ACHN (cell line): ENCODE results near the gene OLFM3.

Experiments used
- DNase-seq: peaks from one replicate; pipeline ENCODE4 v3.0.0-alpha.2; 2015
- in situ Hi-C: cut with HindIII; loops from 2 replicates; pipeline ENCODE4 v1.10.0; 2017; ENCODE audit warnings: low sequenced_read_pairs, low pct_ligation_motif_present, low pct_unique_long_range_greater_than_20kb

The OLFM3 gene

DNA sequence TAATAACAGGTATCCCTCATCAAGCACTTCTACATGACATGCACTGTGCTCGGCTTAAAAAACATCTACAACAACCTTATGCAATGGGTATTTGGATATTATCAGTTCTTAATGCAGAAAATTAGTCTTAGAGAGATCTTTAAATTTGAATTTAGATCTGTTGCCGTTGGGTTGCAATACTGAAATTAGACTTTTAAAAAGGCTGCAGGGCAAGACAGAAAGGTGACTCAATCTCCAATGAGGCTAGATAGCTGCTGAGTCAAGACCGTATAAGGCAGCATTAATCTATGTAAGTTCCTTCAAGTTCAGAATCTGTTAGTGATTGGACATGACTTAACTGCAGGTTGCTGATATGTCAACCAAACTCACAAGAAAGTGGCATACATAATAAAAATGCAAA lies 37.3 kb downstream of the OLFM3 start:
- in situ Hi-C loops: no loop called here
- DNase-seq: no peak

DNA sequence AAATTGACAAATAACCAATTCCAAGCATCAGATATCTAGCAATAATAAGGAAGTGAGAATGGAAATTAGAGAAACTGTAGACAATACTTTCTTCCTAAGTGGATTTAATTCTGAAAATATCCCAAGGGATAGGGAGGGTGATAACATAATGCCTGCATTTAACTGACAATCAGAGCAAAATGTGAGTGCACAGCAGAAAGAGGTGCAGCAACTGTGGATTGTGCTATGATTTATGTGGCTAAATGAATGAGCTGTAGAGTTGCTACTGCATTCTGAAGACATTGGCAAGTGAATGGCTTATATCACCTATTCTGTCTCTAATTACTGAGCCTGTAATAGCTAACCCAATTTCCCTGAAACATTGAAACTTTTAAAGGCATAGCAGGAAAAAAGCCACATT lies 39.0 kb downstream of the OLFM3 start:
- no peak for DNase-seq
- in situ Hi-C loops: no loop called here

DNA sequence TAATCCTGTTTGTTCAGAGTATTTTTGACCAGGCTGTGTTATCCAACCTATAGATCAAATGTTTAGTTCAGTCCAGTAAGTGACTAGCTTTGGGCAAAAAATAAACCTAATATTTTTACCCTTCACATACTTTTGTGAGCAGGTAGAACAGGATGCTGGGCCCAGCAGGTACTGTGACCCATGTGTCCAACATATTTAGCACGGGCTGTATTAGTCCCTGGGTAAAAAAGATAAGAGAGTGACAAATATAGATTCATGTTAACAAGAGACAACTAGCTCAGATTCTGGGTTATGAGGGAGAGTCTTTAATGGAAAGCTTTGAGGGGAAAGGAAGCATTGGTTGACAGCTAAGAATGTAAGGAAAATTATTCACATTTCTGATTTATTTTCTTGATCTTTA lies 43.1 kb downstream of the OLFM3 start:
- DNase-seq: no peak
- in situ Hi-C loops: no loop called here

DNA sequence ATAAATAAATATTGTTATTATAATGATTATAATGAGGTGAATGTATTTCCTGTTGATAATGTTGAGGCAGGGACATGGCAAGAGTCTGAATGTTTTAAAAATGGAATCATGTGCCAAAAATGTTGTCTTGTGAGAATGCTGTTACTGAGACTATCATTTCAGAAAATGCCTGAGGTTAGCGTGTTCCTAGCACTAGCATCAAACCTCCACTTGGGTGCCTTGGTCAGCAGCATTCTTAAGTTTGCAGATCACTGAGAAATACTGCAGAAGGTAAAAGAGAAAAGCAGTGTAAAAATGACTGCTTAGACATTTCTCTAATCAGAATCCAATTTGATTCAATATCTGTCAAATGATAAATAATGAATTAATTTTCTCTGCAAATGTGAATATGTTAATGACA lies 50.8 kb downstream of the OLFM3 start:
- no peak for DNase-seq
- in situ Hi-C loops: no loop called here

DNA sequence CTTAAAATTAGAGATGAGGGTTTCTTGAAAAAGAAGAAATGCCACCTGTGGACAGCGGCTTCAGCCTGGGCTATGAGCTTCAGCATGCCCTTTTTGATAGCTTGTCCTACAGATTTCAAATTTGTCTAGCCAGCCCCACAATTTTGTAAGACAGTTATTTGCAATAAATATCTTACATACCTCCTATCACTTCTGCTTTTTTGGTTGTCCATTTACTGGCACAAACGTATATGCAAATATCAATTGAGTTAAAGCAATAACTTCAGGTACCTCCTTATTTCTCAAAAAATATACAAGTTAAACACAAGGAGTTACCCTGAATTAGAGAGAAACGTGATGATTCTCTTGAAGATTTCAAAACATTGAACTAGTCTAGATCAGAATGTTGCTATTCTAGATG lies 53.5 kb downstream of the OLFM3 start:
- in situ Hi-C loops: no loop called here
- no peak for DNase-seq

DNA sequence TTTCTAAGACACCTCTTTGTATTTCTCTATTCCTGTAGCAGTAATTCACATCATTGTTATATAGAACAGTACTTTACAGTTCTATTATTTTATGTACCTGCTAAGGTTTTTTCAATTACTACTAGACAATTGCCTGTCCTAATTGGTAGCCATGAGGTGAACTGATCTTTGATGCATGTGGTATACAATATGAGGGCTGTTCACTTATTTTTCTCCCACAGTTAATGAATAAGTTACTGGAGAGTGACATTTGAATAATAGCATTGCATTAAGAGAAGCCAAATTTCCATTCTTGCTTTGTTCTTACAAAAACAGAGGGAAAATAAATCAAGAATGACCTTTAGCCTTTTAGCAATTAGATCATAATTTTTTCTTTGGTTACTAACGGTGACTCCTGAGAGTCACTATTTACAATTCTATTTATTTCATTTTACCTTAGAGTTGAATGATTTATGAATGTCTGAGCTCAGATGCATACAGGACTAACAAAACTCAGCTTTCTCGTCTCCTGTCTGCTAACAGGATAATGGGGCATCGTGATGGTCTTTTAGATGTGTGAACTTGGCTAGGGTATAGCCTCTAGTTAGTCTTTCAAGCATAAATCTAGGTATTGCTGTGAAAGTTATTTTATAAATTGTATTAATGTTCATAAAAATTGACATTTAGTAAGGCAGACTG lies 54.1 kb downstream of the OLFM3 start:
- in situ Hi-C loops: no loop called here
- no peak for DNase-seq

DNA sequence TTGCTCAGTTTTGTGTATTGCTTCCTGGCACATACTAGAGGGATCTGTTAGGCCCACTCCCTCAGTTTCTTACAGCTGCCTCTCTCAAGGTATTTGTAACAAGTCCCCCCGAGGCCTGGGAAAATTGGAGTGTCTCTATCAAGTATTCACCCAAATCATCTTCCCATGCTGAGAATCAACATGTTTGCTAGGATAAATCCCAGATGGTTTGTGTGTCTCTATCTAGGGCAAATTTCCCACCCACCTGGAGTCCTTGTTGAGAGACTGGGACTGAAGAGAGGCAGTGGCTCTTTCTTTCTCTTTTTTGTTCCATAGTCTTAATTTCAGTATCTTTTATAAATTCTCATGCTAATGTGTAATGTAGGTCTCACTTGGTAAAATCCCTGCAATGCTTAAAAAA lies 58.0 kb downstream of the OLFM3 start:
- in situ Hi-C loops: no loop called here
- DNase-seq: no peak

DNA sequence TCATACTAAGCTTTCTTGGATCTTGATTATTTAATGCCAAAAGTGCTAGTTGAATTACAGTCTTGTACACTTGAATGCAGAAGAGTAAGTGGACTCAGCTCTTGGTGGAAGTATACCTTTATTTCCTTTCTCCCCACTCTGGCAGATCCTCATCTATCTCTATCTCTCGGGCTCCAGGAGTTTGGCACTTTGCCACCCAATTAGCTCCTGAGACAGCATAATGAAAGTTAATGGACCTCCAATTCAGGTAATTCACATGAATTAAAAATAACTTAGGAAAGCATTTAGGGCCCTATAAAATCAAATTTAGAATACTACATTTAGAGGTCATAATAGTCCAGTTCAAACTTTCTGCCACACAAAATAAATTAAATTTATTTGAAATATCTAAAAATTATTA lies 67.4 kb downstream of the OLFM3 start:
- in situ Hi-C loops: no loop called here
- no peak for DNase-seq

DNA sequence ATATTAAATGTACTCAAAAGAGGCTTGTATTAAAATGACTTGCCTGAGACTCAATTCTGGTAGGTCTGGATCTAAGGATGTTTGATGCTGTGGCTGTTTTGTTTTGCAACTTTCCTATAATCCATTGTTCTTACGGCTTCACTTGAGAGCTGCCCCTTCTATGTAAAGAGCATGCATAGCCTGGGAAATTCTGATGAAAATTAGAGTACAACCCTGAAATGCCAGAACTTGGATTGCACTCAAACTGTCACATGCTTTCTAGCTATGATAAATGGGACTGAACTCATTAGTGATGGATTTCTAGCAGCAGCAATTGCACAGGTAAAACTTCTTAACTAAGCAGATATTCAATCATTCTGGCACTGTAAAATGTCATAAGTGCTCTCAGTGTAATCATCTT lies 67.9 kb downstream of the OLFM3 start:
- in situ Hi-C loops: no loop called here
- DNase-seq: no peak

DNA sequence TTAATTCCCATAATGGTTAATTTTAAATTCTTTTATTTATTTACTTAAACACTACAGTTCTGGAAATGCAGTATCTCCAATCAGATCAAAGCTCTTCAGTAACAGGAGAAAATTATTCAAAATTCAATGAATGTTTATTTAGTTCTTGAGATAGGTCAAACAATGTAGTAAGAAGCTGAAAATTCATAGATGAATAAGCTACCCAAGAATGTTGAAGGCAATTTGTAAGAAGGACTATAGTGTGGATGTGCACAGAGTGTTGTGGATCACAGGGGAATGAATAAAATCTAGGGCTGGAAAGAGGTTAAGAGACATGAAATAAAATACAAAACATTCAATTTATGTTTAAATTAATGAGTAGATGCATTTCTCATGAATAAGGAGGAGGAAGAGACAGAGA lies 72.0 kb downstream of the OLFM3 start:
- DNase-seq: no peak
- in situ Hi-C loops: no loop called here

DNA sequence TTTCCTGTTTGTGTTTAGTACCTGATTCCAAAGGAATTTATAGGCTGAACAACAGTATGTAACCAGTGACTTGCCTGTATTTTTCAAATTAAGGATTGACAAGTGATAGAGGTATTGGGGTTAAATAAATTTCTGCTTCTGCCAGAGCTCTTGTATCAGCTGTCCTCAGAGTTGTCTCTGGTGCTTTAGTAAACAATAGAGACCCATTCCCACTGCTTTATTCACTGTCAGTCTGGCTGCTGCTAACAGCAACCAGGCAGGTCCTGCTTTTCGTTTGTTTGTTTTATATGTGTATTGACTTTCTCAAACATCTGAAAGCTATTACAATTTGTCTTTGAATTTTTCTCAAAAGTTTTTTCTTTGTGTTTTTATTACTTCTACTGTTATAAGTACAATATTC lies 76.1 kb downstream of the OLFM3 start:
- in situ Hi-C loops: no loop called here
- DNase-seq: no peak

DNA sequence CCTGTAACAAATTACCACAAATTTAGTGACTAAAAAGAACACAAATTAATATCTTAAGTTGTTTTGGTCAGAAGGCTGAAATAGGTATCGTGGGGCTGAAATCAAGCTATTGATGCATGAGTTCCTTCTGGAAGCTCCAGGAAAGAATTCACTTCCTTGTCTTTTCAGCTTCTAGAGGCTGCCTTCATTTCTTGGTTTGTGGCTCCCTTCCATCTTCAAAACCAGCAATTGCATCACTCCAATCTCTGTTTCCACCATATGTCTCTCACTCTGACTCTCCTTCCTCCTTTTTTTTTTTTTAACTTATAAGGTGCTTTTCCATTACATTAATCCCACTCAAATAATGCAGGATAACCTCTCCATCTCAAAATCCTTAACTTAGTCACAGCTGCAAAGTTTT lies 78.4 kb downstream of the OLFM3 start:
- no peak for DNase-seq
- in situ Hi-C loops: no loop called here

DNA sequence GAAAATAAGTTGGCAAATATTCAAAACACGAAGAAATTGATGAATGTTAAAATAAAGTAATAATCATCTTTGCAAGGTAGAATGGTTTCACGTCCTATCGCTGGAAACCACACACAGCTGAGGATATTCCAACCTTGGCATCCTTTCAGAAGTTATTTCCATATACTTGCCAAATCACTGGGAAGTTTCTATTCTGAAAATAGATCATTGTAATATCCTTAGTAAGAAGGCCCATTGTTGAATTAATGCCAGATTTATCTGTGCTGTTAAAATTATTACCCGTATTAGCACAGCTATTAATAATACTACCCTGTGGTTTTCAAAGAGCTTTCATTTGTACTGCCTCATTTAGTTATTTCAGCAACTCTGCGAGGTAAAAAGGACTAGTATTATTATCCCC lies 81.1 kb downstream of the OLFM3 start:
- in situ Hi-C loops: no loop called here
- DNase-seq: no peak

DNA sequence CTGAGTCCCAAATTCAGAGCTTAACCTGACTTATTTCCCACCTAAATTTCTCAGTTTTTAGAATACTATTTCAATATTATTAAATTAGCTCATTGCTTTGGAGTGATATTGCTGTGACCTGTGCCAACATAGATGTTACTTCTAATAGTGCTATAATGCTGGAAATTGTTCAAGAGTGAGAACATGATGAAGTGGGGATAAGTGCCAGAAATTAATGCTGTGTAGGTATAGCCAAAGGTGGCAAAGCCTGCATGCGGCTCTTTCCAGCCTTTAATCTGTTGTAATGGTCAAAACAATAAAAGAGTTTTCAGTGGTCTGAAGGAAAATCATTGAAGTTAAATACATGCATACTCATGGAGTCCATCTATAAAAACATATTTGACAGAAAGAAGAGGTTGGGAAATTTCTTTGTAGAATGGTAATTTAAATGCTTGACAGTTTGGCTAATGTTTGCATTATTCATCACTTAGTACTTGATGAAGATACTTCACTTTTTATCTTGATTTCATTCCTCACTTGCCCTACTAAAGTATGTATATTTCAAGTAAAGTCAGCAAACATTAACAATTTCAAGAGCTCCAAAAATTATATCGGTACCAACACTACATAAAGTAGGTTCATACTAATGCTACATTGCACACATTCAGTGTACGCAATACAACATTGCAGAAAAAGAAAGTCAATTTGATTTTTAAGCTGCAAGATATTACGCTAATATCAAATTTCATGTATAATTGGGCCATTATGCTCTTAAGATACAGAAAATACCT lies 82.1 kb downstream of the OLFM3 start:
- in situ Hi-C loops: no loop called here
- DNase-seq: no peak

DNA sequence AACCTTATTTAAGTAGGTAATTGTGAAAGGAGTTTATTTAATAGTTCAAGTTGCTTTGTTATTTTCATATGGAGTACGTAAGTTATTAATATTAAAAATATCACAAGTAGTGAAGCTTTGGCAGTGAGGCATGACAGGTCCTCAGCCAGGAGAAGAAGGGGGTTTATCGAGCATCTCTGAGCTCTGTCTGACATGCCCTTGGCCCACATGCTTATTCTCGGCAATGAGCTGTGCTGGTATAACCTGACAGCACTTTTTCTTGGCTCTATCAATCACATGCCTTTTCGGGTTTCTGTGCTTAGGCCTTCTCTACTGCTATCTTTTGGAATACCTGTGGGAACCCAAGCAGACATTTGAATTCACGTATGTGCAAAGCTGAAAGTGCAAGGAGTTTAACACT lies 84.8 kb downstream of the OLFM3 start:
- DNase-seq: no peak
- in situ Hi-C loops: no loop called here

DNA sequence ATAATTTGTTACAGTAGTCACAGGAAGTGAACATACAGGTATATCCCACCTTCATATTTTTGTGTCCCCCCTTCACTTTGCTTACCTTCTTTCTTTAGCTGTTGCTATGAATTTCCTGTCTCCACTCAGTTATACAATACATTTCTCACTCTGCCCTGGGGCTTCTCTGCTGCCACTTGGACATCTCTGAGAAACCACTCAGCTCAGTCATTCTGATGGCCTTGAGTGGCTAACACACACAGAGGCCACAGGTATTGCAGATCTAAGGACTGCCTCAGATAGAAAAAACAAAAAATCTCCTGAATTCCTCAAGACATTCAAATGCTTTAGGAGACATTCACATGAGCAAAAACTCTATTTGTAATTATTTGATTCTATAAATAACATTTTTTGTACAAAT lies 87.7 kb downstream of the OLFM3 start:
- in situ Hi-C loops: no loop called here

DNA sequence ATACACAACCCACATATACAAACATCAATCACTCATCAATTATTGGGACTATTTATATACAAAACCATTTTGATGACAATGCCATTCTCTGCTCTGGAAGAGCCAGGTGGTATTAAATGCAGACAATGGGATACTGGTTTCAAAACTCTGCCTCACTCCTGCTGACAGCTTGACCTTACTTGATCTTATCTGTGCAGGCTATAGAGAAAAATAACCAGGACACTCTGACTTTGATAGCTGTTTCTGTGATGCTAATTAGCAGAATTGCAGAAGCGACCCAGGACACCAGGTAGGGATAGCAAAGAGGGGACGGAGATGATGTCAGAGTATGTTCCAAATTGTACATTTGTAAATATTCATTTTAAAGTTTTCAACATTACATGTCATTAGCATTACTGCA lies 89.5 kb downstream of the OLFM3 start:
- no peak for DNase-seq
- in situ Hi-C loops: no loop called here

More for the DNA sequence above, 87.7 kb downstream of the OLFM3 start:
- no peak for DNase-seq

DNA sequence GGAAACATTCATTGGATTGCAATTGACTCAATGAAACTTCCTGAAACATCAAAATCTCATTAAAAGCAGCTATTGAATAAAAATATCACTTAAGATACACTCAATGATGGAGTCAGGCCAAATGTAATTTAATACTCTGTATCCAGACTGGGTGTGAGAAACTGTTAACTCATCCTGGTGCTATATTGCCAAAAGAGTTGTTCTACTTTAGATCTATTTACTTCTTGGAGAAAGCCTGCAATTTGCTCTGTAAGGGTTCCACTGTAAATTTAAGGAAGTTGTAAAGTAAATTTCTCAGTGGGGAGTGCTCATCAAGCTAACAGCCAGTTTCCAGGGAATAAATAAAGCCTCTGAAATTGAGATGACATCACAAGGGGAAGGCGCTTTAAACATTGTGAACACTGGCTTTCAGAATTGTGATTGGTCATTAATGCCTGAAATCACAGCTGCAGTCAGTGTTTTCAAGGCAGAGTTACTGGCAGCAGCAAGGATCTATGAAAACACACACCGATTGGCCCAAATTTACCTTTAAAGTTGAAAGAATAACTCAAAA lies 91.4 kb downstream of the OLFM3 start:
- in situ Hi-C loops: no loop called here
- no peak for DNase-seq

DNA sequence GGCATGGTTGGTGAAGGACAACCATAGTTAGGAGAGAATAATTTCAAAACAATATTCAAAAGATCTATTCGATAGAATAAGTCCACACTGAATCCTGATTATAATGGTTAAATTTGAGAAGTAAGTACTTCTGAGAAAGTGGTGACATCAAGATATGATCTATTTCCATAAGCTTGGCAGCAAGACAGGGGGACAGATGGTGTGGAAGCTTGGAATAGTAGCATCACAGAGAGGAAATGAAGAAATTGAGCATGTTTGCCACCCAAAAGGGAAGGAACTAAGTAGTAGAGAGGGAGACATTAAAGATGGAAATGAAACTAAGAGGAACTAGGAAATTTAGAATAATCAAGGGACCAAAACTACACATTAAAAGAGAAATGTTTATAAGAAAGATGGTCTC lies 94.5 kb downstream of the OLFM3 start:
- no peak for DNase-seq
- in situ Hi-C loops: no loop called here

DNA sequence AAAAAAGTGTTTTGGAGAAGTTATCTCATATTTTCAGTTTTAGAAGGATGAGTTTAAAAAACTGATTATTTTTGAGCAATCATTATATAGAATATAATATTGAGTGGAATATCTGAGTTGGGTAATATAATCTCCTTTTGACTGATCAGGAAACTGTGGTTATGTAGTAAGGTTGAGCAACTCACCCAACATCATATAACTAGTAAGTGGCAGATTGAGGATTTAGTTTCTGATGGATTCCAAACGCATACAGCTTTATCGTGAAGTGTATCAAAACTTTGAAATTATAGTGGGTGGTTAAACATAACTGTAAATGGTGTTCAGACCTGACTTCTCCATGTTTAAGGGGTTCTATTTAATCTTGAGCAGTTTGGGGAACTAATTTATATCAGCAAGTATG lies 98.6 kb downstream of the OLFM3 start:
- DNase-seq: no peak
- in situ Hi-C loops: no loop called here
